GM21360 (cell line): ENCODE measurements around the gene MAG.
"Not testable (repeated sequence)": the region's sequence is repeated elsewhere in the genome, so short reads cannot be mapped to it uniquely, and the experiment has no call there.

Source experiments
- ATAC-seq: cut with Tn5 transposase; IDR thresholded peaks from one replicate; pipeline ENCODE4 v1.9.1; 2021; ENCODE audit warnings: mild to moderate bottlenecking, moderate library complexity; ENCODE audit not compliant: unreplicated experiment

MAG gene

DNA sequence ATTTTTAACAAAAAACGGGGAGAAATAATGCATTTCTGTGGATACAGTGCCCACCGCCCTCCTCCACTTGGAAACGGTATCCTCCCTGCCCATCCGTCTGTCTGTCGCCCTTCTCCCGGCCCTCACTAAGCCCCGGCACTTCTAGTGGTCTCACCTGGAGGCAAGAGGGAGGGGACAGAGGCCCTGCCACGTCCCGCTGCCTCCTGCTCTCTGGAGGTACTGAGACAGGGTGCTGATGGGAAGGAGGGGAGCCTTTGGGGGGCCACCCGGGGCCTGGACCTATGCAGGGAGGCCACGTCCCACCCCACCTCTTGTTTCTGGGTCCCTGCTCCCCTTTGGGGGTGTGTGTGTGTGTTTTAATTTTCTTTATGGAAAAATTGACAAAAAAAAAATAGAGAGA, 12.6 kb upstream of the MAG start:
- ATAC-seq, result no peak

DNA sequence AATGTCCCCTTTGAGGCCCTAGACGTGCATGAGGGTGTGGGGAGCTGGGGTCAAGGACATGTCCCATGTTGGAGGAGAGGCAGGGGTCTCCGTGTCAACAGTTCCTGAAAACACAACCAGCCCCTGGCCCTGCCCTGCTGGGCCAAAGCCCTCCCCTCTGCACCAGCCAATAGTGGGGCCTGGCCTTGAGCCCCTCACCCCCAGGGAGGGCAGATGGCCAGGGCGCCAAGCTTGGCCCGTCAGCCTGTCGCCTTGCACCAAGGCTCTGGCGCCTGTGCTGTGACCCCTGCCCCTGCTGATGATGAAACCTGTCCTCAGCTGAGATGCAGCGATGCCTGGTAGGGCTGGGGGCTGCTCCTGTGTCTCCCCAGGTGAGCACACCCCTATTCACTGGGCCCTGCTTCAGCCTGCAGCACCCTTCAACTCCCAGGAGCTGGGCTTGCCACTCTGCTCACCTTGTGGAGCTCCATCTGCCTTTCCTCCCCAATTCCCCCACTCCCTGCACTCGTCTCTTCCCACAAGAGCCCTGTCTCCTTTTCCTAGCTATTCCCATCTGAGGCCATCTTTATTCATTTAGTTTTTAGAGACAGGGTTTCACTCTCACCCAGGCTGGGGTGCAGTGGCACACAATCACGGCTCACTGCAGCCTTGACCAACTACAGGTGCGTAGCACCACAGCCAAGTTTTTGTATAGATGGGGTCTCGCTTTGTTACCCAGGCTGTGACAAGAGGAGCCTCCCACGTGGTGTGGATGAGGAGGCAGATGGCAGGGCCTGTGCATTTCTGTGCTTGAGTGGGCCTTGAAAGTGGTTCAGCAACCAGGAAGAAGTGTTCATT, 11.8 kb upstream of the MAG start:
- no peak for ATAC-seq

DNA sequence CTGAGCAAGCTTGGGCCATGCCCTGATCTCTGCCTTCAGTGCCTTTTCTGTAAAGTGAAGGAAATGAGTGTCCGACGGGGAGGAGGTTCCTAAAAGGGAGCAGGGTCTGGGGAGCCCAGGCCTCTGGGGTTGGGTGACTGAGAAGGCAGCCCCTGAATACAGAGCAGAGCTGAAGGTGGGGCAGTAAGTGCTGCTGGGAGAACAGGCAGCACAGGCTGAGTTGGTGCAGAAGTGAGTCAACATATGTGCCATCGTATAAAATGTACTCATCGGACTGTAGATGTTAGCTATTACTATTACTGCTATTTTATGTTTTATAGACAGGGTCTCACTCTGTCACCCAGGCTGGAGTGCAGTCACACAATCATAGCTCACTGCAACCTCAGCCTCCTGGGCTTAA, 10.7 kb upstream of the MAG start:
- ATAC-seq, result no peak

DNA sequence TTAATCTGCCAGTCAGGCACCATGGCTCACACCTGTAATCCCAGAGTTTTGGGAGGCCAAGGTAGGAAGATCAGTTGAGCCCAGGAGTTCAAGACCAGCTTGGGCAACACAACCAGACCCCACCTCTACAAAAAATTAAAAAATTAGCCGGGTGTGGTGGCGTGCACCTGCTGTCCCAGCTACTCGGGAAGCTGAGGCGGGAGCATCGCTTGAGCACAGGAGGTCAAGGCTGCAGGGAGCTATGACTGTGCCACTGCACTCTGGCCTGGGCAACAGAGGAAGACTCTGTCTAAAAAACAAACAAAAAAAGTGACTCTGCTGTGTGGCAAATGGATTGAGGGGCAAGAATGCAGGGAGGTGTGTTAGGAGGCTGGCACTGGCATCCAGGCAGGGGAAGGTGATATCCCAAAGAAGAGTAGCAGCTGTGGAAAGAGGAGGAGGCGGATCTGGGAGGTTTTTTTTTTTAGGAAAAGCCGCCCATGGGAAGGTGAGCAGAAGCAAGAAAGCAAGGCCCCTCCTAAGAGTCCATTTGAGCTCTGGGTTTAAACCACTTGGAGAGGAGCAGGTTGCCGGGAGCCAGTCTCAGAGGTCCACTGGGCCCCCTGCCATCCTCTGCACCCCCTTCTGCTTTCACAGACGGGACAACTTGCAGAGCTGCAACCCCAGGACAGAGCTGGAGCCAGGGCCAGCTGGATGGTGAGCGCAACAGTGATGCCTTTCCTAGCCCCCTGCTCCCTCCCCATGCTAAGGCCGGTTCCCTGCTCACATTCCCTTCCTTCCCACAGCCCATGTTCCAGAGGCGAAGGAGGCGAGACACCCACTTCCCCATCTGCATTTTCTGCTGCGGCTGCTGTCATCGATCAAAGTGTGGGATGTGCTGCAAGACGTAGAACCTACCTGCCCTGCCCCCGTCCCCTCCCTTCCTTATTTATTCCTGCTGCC, 7.5 kb upstream of the MAG start:
- no peak for ATAC-seq

DNA sequence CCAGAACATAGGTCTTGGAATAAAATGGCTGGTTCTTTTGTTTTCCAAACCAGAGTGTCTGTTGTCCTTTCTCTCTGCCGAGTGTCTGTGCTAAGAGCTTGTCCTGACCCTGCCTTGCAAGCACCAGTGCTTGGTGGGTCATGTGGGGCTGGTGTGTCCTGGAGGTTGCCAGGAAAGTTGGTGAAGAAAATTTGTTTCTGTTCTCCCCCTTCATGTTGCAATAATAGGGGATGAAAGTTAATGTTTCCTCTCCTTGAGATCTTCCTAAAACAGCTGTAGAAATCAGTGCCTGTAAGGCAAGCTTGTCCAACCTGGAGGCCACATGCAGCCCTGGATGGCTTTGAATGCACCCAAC, 6.9 kb upstream of the MAG start:
- ATAC-seq, result no peak

DNA sequence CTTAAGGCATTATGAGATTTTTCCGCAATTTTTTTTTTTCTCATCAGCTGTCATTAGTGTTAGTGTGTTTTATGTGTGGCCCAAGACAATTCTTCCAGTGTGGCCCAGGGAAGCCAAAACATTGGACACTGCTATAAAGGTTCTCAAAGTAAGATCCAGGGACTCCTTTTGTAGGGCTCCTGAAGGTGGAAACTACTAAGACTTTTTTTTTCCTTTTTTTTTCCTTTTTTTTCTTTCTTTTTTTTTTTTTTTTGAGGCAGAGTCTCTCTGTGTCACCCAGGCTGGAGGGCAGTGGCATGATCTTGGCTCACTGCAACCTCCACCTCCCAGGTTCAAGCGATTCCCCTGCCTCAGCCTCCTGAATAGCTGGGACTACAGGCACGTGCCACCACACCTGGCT, 6.5 kb upstream of the MAG start:
- not testable (repeated sequence) for ATAC-seq

DNA sequence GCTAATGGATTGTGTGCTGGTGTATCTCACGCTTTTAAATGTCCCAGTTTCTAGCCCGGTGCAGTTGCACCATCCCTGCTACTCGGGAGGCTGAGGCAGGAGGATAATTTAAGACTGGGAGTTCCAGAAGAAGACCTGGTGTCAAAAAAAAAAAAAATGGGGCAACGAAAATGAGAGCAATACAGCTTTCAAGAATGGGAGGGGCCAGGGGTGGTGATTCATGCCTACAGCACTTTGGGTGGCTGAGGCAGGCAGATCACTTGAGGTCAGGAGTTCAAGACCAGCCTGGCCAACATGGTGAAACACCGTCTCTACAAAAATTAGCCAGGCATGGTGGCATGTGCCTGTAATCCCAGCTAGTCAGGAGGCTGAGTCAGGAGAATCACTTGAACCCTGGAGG, 5.9 kb upstream of the MAG start:
- ATAC-seq, result not testable (repeated sequence)

DNA sequence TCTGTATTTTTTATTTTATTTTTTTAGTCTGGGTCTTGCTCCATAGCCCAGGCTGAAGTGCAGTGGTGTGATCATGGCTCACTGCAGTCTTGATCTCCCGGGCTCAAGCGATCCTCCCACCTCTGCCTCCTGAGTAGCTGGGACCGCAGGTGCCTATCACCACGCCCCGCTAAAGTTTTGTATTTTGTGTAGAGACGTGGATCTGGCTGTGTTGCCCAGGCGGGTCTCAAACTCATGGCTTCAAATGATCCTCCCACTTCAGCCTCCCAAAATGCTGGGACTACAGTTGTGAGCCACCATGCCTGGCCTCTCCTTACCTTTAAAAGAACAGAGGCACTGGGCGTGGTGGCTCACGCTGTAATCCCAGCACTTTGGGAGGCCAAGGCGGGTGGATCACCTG, 4.2 kb upstream of the MAG start:
- no peak for ATAC-seq

DNA sequence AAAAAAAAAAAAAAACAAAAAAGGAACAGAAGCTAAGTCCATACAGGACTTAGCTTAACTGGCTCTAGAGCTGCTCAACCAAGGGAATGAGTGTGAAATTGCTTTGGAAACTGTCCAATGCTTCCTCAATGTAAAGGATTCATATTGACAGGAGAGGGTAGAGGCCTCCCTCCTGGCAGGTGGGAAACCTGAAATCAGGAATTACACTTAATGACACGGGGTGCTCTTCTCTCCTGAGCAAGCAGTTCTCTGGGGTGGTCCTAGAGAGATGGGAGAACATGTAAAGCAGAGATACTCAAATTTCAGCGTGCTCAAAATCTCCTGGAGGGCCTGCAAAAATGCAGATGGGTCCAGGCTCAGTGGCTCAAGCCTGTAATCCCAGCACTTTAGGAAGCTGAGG, 3.6 kb upstream of the MAG start:
- no peak for ATAC-seq

DNA sequence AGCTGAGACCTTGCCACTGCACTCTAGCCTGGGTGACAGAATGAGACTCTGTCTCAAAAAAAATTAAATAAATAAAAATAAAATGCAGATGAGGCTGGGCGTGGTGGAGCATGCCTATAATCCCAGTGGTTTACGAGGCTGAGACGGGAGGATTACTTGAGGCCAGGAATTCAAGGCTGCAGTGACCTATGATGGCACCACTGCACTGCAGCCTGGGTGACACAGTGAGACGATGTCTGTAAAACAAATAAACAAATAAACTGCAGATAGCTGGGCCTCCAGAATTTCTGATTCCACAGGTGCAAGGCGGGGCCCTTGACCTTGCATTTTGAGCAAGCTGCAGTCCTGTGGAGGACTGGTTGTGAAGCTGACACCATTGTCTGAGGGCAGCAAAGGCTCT, 3.1 kb upstream of the MAG start:
- ATAC-seq, result no peak

DNA sequence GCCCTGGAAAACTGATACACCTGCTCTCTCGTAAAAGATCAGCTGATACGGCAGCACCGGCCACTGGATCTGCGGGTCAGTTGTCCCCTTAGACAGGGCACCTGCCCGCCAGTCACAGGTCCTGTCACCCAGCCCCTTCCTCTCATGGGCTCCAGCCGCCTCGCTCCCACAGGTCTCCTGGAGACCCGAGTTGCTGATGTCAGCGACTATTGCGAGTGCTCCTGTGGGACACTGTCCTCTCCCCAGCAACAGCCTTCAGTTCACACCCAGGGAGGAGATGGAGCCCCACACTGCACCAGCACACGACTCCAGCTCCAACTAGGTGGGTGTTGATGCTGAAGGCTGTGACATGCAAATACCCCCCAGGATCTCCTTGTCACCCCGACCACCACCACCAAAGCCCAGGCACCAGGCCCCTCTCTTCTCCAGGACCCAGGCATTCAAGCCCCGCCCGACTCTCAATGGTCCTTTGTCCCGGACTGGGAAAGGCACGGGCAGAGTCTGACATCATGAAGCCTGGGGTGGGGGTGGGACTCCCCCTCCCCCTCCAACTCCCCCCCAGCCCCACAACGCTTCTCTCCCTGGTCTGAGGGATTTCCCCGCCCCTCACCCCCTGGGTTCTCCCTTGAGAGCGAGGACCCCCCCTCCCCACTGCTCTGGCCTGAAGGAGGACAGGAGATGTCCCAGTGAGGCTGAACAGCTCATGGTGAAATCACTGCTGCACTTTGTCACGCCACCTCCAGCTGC, 1.4 kb upstream of the MAG start:
- ATAC-seq, result no peak

DNA sequence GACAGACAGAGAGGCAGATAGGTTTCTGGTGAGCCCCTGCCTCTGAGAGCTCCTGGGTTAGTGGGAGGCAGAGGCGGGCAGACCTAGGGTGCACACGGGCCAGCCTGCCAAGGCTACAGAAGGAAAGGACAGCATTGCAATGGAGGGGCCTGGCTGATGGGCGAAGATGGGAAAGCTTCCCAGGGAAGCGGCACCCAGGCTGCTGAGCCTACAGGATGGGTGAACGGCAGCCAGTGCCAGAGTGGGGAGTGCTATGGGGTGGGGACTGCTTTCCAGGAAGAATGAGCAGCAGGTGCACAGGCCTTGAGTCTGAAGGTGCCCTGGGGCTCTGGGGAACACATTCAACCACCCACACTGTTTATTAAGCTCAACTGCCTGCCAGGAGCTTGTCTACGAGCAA, 702 bp upstream of the MAG start:
- no peak for ATAC-seq

DNA sequence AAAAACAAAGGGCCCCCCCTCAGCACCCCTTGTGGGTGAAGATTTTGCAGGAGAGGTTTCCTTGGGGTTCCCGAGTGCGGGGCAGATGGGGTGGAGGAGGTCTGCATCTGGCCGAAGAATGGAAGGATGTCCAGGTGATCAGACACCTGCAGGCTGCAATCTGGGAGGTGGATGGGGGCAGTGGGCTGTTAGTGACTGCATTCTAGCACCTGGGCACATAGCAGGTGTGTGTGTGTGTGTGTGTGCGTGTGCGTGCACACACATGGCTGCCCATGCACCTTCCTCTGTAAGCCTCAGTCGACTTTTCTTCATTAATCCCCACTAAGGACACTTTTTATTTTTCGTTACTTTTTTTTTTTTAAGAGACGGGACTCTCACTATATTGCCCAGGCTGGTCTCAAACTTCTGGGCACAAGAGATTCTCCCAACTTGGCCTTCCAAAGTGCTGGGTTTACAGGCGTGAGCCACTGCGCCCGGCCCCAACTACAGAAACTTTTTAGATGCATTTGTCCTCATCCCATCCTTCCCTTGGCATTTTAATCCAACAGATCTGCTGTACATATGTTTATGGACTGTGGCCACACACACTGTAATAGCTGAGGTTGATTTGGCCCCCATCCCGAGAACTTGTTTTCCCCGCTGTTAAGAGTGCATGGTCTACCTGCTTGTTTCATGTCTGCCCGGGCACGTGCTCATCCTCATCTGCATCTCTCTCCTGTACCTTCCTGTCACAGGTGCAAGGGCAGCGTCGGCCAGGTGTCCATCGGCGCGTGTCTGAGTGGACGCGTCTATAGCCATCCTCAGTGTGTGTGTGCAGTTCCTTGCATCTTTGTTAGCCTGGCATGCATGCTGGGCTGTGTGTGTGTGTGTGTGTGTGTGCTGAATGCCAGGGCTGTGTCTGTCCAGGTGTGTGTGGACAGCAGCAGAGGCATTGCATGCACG, 731 bp downstream of the MAG start:
- no peak for ATAC-seq

DNA sequence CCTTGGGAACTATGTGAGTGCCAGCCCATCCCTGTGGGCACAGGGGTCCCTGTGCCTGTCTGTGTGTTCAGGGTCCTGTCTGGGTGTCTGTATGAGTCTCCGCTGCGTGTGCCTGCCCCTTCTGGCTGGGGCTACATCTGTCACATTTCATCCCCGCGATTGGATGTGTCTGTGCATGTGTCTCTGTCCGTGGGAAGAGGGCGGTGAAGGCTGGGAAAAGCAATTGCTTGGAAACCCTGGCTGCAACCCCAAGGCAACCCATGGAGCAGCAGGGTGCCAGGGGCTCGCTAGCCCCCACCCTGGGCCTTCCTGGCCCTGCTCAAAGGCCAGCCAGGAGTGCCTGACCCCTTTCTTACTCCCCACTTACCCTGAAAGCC, 1.4 kb downstream of the MAG start:
- ATAC-seq, result no peak

DNA sequence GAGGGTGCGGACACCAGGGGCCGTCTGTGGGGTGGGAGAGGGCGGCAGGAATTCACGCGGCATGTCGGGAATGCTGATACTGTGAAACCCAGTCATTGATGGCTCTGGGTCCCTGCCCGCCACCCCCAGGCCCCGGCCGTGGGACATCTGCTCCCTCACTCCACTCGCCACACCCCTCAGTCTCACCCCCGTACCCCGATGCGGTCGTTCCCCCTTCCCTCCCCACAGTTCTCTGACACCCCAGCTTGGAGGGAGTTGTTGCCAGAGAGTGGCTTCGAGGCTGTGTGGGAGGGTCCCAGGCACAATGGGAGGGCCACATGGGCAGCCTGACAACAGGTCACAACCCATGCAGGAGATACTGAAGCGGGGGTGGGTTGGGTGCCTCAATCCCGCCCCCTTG, 1.8 kb downstream of the MAG start:
- no peak for ATAC-seq

DNA sequence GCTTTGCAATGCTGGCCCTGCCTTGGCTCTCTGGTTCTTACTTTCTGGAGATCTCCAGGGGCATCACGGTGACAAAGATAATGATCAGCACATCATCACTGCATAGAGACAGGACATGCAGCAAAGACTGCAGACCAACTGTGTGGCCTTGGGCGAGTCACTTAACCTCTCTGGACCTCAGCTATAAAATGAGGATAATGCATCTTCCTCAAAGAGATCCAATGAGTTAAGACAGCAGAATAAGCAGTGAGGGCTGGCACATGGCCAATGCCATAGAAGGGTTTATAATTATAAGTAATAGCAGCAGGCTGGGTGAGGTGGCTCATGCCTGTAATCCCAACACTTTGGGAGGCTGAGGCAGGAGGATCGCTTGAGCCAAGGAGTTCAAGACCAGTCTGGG, 2.4 kb downstream of the MAG start:
- ATAC-seq, result no peak

DNA sequence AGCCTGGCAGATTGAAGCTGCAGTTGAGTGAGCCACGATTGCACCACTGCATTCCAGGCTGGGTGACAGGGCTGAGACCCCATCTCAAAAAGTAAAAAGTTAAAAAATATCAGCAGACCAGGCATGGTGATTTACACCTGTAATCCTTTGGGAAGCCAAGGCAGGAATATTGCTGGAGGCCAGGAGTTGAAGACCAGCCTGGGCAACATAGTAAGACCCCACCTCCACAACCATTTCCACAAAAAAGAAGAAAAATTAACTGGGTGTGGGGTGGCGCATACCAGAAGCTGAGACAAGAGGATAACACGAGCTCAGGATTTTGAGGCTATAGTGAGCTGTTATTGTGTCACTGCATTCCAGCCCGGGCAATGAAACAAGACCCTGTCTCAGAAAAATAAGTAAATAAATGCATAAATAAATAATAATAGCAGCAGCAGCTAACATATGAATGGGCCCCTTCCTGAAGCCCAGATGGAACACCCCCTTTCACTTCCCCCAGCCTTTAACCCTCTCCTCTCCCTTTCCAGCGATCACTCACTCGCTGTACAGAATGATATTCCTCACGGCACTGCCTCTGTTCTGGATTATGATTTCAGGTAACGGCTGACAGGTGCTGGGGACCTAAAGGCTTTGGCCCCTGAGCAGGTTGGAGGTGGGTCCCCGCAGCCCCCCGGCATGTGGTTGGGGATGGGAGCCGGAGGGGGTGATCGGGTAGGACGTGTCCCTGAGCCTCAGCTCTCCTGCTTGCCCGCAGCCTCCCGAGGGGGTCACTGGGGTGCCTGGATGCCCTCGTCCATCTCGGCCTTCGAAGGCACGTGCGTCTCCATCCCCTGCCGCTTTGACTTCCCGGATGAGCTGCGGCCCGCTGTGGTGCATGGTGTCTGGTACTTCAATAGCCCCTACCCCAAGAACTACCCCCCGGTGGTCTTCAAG, 3.2 kb downstream of the MAG start:
- ATAC-seq, result no peak

DNA sequence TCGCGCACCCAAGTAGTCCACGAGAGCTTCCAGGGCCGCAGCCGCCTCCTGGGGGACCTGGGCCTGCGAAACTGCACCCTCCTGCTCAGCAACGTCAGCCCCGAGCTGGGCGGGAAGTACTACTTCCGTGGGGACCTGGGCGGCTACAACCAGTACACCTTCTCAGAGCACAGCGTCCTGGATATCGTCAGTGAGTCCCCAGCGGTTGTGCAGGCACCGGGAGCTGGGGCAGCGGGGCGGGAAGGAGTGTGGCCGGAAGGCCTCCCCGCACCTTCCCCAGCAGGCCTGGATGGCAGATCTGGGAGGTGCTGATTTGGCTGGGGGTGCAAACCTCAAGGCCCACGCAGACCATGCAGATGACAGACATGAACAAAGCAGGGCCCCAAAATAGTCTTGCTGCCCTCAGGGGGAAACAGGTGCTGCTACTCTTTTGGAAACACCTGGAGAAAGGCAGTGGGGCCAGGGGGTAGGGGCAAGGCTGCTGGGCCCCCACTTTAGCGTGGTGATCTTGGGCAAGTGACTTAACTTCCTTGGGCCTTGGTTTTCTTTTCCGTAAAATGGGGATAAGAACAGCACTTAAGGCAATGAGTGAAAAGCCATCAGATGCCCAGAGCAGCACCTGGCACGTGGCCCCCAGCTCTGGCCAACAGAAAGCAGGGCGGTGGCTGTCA, 4.0 kb downstream of the MAG start:
- no peak for ATAC-seq
